NCI-H345 treated with DMSO at 0.1 percent for 48 hours (cell line): ENCODE measurements around the gene KIT.

Experiments
- DNase-seq: peaks from one replicate; lab custom pipeline; 2025; ENCODE audit not compliant: unreplicated experiment; lab: John Stamatoyannopoulos, UW

KIT gene

DNA sequence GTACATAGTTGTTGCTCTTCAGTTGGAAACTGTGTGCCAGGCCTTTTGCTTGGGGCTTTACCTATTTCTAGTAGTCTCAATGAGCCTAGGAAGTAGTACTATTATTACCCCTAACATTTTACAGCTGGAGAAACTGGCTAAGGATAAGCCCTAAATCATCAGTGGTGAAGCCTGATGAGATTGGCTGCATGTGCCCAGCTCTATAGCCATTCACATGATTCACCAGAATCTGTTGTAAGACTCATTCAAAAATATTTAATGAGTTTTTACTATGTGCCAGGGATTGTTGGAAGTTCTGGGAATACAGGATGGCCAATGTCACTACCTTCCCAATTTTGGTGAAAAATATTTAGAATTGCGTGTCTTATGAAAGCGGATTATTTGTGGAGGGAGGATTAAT lies 2.8 kb downstream of the KIT start:
- no peak for DNase-seq

DNA sequence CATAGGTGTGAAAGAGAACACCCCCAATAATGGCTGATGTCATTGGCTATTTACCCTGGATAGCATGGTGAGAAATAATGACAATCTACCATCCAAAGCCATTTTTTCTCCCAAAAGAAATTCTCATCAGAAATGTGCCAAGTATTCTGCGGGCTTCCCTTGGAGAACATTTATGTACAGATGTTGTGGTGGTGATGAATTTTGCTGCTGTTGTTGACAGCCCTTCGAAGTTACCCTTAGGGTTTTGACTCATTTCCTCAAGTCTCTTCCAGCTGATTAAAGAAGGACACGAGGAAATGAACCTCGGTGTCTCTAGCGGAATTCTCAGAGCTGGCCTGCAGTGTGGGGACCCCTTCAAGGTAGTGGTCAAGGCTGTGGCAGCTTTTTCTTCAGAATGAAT lies 3.4 kb downstream of the KIT start:
- no peak for DNase-seq

DNA sequence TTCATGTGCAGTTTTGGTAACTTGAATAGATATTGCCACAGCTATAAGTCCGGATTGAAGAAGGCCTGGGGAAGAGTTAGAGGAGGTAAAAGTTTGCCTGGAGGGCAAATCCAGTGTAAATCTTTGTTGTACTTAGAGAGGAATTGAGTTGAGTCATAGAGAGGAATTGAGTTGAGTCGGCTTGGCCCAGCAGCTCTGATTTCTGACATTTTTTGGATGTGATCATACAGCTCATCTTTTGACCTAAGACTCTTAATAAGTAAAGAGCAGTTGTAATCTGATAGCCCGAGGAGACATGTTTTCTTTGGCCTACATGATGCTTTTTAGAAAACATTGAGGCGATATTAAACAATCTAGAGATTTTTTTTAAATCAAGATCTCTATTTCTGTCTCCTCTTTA lies 3.9 kb downstream of the KIT start:
- no peak for DNase-seq

DNA sequence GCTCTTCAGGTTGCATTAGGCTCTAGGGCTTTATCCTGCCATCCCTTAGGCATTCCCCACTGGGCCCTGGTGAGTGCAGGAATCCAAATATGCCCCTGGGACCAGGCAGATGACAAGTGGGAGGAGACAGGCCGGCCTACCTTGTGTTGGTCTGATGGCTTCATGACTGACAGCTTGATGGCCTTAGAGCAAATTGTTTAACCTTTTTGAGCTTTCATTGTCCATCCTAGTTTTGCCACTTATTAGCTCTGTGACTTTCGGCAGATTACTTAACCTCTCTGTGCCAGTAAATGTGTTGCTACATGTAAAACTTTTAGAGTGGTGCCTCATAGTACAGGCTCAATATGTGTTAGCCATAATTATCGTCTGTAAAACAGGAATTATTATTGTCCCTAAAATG lies 4.4 kb downstream of the KIT start:
- no peak for DNase-seq

GRCh38 chr4:54662901-54663585 lies 5.3 kb downstream of the KIT start:
- DNase-seq = no peak

GRCh38 chr4:54664400-54664799 lies 6.6 kb downstream of the KIT start:
- DNase-seq = no peak

DNA sequence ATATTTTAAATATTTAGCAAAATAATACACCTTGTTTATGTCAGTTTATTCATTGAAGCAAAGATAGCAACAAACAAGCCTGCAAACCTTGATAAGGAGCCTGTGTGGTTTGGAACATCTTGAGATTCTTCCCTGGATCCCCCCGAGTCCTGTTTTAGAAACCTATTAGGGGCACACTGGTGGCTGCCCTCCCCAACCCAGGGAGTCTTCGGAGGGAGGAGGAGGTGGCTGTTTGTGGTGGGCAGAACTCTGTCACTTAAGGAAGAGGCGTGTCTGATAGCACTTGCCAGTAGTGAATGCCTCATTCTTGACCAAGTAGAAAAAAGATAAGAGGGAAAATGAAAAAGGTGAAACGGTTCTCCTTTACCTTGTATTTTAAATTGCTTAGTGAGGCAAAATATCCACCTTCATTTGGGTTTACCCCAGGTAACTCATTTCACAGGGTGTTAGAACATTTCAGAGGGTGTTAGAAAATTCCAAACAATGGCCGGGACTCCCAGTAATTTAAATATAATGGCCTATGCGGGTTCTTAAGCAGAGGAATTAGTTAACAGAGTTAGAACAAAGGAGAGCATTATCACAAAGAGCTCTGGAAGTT lies 10.4 kb downstream of the KIT start:
- DNase-seq = no peak

- DNase-seq = no peak
Observed at GRCh38 chr4:54669831-54670230, 12.1 kb downstream of the KIT start.

DNA sequence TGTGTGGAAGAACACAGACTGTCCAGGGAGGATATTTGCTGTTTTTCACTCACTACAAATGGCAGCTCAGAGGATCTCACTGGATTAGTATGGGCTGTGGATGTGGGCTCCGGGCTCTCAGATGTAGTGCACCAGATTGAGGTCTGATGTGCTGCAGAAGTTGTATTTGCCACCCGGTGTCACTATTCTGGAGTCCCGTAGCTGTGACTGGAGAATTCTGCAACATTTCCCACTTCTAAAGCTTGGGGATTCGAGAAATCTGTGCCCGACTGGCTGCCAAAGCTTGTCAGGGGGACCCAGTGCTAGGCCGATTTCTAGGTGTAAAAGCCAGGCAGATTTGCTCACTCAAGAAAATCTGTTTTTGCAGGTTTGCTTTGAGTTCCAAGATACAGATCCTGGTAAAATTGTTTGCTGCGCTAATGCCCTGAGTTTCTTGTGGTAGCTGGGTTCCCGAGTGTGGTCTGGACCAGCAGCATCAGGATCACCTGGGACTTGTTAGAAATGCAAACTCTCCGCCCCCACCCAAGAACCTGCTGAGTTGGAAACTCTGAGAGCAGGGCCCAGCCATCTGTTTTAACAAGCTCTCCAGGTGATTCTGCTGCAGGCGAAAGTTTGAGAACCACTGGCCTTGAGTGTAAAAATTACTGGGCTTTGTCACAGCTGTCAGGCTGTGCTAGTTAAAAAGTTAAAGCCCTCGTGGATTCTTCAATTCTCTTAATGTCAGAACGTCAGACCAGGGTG lies 18.1 kb downstream of the KIT start:
- no peak for DNase-seq

- DNase-seq = no peak
Observed at GRCh38 chr4:54676658-54677057, 18.9 kb downstream of the KIT start.

DNA sequence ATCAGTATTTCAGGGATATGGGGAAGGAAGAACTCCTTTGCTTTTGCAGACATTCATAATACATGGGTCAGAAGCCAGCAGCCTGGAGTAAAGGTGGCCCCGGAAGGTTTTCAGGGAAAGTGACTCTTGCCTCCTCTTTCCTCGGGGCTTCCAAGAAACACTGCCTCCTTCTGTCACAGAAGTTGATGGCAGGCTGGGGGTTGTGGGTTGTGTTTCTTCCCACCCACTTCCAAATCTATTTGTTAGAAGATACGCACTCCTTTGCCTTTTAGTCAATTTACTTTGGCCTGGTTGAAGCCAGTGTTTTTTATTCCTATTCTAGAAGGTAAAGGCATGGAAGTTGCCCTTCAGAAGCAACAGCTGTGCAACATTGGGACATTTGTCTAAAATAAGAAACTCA lies 19.7 kb downstream of the KIT start:
- DNase-seq = no peak

GRCh38 chr4:54677853-54678650 lies 20.3 kb downstream of the KIT start:
- no peak for DNase-seq

DNA sequence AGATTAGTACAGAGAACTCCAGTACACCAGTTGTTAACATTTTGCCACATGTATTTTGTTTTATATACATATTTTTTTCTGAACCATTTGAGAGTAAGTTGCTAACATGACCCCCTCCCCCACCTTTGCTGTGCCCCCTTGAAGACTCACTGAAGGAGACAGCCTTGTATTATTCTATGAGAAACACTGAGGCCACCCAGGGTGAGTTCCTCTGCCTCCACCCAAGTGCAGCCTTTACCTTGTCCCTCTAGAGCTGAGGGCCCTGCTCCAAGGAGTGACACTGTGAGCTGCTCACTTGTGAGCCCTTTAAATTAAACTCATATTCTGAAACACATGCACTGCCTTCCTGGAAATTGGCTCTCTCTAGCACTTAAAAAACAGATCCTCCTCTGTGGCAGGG lies 21.1 kb downstream of the KIT start:
- DNase-seq = no peak

DNA sequence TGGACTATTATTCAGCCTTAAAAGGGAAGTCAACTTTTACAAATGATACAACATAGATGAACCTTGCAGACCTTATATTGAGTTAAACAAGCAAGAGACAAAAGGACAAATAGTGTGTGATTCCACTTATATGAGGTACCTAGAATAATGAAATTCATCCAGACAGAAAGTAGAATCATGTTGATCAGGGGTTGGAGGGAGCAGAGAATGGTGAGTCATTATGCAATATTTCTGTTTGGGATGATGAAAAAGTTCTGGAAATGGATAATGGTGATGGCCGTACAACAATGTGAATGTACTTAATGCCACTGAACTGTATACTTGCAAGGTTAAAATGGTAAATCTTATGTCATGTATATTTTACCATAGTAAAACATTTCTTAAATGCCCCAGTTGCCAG lies 22.1 kb downstream of the KIT start:
- DNase-seq = no peak

DNA sequence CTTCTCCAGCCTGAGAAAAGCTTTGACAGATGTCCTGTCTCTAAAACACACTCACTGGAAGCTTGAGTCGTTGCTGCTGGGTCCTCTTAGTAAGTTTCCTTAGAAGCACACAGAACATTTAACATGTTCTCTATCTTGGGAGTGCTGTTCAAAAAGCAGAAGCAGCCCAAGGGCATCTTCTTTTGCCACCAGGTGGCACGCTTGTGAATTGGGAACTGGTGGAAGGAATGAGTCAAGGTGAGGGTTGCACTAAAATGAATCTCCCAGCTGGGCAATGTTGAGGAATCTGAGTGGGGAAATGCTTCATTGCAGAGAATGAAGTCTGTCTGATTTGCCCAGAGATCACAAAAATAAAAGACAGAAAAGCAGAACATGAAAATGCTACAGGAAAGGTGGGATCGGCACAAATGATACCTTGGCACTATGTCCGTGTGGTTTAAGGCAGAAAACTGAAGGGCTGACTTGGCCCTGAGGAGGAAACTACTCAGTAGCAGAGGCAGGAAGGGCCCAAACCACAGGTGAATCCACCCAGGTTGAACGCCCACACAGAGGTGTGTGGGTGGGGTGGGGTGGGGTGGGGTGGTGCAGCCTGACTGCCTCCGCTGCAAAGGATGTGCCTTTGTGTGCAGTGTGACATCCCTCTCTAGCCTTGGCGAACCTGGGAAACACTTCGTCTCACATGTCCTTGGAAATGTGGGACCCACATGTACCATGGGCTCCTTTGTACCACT lies 26.0 kb downstream of the KIT start:
- no peak for DNase-seq

DNA sequence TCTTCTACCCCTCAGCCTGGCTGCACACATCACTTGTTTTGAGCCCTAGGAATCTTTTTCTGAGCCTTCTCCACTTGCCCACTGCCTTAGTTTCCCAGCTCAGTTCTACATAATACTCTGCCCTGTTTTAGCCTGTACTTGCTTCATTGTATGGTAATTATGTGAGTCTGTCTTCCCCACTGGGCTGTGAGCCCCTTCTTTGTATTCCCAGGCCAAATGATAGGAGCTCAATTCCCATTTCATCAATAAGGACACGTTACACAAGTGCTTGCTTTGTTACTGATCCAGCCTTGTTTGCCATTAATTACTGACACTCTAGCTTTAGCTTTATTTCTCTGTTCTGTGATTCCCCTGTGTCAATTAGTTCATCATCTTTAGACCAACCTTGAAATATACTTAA lies 28.1 kb downstream of the KIT start:
- DNase-seq = no peak

- no peak for DNase-seq
Observed at GRCh38 chr4:54687887-54688841, 30.4 kb downstream of the KIT start.

DNA sequence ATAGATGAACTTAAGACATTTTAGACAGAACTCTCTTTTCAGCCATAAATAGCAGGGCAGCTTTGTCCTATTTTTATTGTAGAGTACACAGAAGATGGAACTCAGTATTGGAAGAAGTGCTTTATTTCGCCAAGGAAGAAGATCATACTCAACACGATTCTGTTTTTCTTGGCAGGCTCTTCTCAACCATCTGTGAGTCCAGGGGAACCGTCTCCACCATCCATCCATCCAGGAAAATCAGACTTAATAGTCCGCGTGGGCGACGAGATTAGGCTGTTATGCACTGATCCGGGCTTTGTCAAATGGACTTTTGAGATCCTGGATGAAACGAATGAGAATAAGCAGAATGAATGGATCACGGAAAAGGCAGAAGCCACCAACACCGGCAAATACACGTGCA lies 37.6 kb downstream of the KIT start:
- no peak for DNase-seq

GRCh38 chr4:54695788-54696187 lies 38.0 kb downstream of the KIT start:
- no peak for DNase-seq

DNA sequence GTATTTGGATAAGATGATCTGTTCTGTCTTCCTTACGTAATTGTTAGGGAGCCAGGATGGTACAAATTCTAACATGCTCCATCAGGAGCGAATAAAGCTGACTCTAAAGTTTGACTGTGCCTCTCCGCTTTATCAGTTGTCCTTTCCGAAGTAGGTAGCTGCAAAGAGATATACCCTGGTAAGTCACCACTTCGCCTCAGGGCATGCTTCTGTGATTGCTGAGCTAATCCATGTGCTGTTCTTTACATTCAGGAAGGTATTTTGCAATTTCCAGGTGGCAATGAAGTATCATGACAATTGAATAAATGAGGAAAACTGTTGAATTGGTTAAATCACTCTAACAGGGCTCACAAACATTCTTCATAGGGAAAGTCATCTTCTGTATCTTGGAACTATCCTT lies 38.9 kb downstream of the KIT start:
- no peak for DNase-seq
